Activated naive CD4-positive, alpha-beta T cell treated with Interleukin-2 at 50 U/mL for 16 hours (primary cell): ENCODE measurements around the gene TFAP2D.

ENCODE experiments used
- DNase-seq: peaks from one replicate; pipeline ENCODE4 v3.0.0-alpha.2; 2020

The TFAP2D gene

DNA sequence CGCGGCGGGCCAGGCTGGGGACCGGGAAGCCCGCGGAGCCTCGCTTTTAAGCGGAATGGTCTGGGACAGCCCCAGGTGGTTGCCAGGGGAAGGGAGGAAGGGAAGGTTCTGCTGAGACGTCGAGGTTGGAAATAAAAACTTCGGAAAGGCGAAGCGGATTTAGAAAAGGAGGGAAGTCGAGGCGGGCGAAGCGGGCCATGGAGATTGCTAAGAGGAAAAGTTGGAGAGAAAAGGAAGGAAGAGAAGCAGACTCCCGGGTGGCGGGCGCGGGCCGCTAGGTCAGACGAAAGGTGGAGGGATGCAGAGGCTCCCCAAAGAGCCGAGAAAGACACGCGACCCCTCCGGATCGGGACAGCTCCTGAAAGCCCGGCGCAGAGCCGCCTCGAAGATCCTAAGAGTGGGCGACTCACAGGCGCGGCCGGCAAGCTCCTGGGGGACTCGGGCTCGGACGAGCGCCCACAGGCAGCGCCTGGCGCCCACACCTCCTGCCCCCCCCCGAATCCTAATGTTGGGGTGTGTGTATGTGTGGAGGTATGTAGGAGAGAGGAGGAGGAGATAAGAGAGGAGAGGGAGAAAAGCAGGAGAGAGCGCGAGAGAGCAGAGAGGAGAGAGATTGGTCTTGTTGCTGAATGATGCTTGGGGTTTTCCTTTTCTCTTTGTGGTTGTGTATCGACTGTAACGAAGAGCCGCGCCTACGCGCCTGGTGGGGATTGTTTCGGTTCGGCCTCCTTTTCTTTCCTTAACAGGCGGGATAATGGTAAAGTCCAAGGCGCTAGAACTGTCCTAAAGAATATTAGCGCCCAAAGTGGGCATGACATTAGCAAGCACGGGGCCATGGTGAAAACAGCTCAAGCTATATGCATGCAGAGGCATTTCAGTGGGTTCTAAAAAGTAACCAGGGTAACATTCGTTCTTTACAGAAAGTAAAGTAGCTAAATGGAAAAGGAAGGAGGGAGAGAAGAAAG is 106.9 kb downstream of the TFAP2D start:
- DNase-seq = no peak

DNA sequence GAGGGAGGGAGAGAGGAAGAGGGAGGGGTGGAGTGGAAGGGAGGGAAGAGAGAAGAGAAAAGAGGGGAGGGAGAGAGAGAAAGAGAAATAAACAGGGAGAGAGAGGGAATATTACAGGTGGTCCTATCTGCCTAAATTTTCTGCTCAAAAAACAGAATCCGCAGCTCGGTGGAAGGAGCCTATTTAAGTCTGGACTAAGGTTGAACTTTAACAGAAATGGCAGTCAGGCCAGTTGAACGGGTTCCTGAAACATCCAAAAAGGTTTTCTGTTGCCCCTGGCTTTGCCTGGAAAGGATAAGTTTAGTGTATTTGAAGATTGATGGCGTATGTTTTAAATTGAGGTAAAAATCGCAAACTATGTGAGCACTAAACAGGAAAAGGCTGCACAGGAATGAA is 107.5 kb downstream of the TFAP2D start:
- no peak for DNase-seq

DNA sequence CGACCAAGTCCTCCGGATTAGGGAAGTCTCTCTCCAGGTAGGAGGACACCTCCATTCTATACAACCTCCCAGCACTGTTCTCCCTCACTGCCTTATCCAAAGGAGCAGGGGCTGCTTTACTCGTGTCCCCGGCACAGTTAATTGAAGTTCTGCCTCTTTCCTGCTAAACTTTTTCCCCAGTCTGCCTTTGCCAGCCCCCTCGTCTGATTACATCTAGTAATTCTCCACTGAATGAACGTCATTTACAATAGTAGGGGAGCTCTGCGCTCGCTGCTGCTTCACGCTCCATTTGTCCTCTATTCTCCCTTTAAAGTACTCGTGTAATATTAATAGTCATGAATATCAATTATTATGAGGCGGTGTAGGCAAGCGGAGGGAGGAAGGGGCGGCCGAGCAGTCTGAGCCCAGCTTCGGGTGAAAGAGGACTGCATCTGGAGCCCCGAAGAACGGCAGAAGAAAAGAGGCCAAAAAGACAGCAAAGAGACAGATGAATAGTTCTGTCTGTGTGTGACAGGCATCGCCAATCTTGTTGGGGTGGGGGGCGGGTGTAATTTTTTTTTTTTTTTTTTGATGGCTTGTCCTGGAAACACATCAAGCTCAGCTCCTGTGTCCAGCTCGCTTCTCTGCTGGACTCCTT is 108.2 kb downstream of the TFAP2D start:
- no peak for DNase-seq

DNA sequence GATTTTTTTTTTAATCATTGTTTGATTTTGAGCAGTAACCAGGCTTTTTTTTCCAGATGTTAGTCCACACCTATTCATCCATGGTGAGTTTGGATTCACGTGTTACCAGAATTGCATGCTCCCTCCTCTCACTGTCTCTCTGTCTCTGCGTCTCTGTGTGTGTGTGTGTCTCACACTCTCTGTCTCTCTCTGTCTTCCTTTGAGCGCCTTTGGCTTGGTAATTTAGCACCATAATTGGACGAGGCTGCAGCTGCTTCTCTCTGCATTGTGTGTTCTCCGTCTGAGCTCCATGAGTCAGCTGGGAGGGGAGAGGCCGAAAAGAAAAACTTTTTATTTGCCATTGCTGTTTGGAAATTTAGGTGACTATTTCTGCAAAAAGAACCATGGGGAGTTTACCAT is 108.8 kb downstream of the TFAP2D start:
- DNase-seq = no peak
